OCI-LY1 (cell line): ENCODE measurements around the gene SOS1.

ENCODE experiments used
- H2AFZ ChIP-seq: fragments of 200-600 bp; sonication (generic), shearing (Covaris generic); 2 replicates; pipeline ENCODE4 v1.6.0; 2014; ENCODE audit warnings: antibody characterized with exemption, mild to moderate bottlenecking, low read length
- H3F3A ChIP-seq: fragments of 200-600 bp; sonication (generic), shearing (Covaris generic); 2 replicates; pipeline ENCODE4 v1.6.0; 2014; ENCODE audit warnings: mild to moderate bottlenecking, antibody characterized with exemption, low read length, moderate library complexity; ENCODE audit not compliant: insufficient read depth
- H3K27ac ChIP-seq: fragments of 200-600 bp; sonication (generic); 2 replicates; pipeline ENCODE4 v1.5.1; 2014; ENCODE audit warnings: low read length, mixed run types, mild to moderate bottlenecking, low read depth; ENCODE audit not compliant: poor library complexity, severe bottlenecking
- H3K27me3 ChIP-seq: fragments of 200-600 bp; sonication (generic); 2 replicates; pipeline ENCODE4 v1.6.0; 2014; ENCODE audit warnings: antibody characterized with exemption, mild to moderate bottlenecking, low read length, moderate library complexity; ENCODE audit not compliant: insufficient read depth
- H3K36me3 ChIP-seq: fragments of 200-600 bp; sonication (generic); 2 replicates; pipeline ENCODE4 v1.6.1; 2014; ENCODE audit warnings: mild to moderate bottlenecking, antibody characterized with exemption, low read length, moderate library complexity, mixed read lengths; ENCODE audit not compliant: insufficient read depth
- H3K4me1 ChIP-seq: fragments of 200-600 bp; sonication (generic); 2 replicates; pipeline ENCODE4 v1.5.1; 2014; ENCODE audit warnings: mild to moderate bottlenecking, low read length, moderate library complexity; ENCODE audit not compliant: insufficient read depth, severe bottlenecking
- H3K4me2 ChIP-seq: fragments of 200-600 bp; sonication (generic), shearing (Covaris generic); 2 replicates; pipeline ENCODE4 v1.6.1; 2014; ENCODE audit warnings: low read length
- H3K4me3 ChIP-seq: fragments of 200-600 bp; sonication (generic); 2 replicates; pipeline ENCODE4 v1.5.1; 2014; ENCODE audit warnings: low read length, low read depth, mild to moderate bottlenecking, mixed read lengths; ENCODE audit not compliant: poor library complexity, severe bottlenecking
- H3K79me2 ChIP-seq: fragments of 200-600 bp; shearing (Covaris generic); 2 replicates; pipeline ENCODE4 v1.6.1; 2016; ENCODE audit warnings: mixed run types, low read length, mixed read lengths; ENCODE audit not compliant: insufficient read depth
- H3K9ac ChIP-seq: fragments of 200-600 bp; sonication (generic), shearing (Covaris generic); 2 replicates; pipeline ENCODE4 v1.6.1; 2014; ENCODE audit warnings: mild to moderate bottlenecking, low read length, mixed read lengths
- H3K9me2 ChIP-seq: fragments of 200-600 bp; sonication (generic), shearing (Covaris generic); 2 replicates; pipeline ENCODE4 v1.6.1; 2014; ENCODE audit warnings: low read depth, mild to moderate bottlenecking, low read length, mixed read lengths
- H3K9me3 ChIP-seq: fragments of 200-600 bp; shearing (Covaris generic); 2 replicates; pipeline ENCODE4 v1.6.1; 2014; ENCODE audit warnings: low read length, mixed read lengths
- H4K20me1 ChIP-seq: fragments of 200-600 bp; sonication (generic), shearing (Covaris generic); 2 replicates; pipeline ENCODE4 v1.6.0; 2016; ENCODE audit warnings: mild to moderate bottlenecking, low read length; ENCODE audit not compliant: insufficient read depth
- EZH2 ChIP-seq: fragments of 200-600 bp; sonication (generic), shearing (Covaris generic); IDR thresholded peaks from 2 replicates; pipeline ENCODE4 v1.8.0; 2017; ENCODE audit warnings: borderline replicate concordance, mixed run types, mild to moderate bottlenecking, antibody characterized with exemption, low read length, moderate library complexity, mixed read lengths
- TF ChIP-seq, protein P1 (sequence below): fragments of 200-600 bp; sonication (generic), shearing (Covaris generic); IDR thresholded peaks from 2 replicates; pipeline ENCODE4 v1.5.1; 2017; ENCODE audit warnings: mild to moderate bottlenecking, antibody characterized with exemption, low read length, moderate library complexity, mixed read lengths

SOS1 gene

DNA sequence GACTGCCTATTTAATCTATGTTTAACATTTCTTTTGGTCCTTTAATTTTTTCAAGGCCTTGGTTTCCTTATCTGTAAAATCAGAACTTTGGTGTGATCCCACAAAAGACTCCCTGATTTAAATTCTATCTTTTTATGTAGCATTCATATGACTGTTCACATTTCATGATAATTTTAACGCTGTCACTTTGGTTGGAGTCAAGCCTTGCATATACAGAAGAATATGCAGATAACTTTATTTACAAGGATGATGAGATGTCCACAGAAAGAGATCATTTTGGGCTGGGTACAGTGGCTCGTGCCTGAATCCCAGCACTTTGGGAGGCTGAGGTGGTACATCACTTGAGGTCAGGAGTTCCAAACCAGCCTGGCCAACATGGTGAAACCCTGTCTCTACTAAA, 38.4 kb upstream of the SOS1 start:
- H3K9me3 ChIP-seq = no peaks in the 10 kb centered on the region
- H3K4me3 ChIP-seq = no peak overlapping the region
- H4K20me1 ChIP-seq = no peaks in the 10 kb centered on the region
- TF ChIP-seq, protein P1, sequence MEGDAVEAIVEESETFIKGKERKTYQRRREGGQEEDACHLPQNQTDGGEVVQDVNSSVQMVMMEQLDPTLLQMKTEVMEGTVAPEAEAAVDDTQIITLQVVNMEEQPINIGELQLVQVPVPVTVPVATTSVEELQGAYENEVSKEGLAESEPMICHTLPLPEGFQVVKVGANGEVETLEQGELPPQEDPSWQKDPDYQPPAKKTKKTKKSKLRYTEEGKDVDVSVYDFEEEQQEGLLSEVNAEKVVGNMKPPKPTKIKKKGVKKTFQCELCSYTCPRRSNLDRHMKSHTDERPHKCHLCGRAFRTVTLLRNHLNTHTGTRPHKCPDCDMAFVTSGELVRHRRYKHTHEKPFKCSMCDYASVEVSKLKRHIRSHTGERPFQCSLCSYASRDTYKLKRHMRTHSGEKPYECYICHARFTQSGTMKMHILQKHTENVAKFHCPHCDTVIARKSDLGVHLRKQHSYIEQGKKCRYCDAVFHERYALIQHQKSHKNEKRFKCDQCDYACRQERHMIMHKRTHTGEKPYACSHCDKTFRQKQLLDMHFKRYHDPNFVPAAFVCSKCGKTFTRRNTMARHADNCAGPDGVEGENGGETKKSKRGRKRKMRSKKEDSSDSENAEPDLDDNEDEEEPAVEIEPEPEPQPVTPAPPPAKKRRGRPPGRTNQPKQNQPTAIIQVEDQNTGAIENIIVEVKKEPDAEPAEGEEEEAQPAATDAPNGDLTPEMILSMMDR = no peak
- TF ChIP-seq EZH2 = no peak
- no peaks in the 10 kb centered on the region for H3K27me3 ChIP-seq
- no peak overlapping the region for H3K27ac ChIP-seq
- no peaks in the 10 kb centered on the region for H3K4me1 ChIP-seq
- H3K9me2 ChIP-seq = no peaks in the 10 kb centered on the region
- no peak overlapping the region for H3K4me2 ChIP-seq
- no peaks in the 10 kb centered on the region; the same call in 1 of the 2 replicates for H3K36me3 ChIP-seq
- H3F3A ChIP-seq = no peaks in the 10 kb centered on the region
- H3K9ac ChIP-seq = no peak overlapping the region
- H3K79me2 ChIP-seq = no peaks in the 10 kb centered on the region
- H2AFZ ChIP-seq = no peak overlapping the region

DNA sequence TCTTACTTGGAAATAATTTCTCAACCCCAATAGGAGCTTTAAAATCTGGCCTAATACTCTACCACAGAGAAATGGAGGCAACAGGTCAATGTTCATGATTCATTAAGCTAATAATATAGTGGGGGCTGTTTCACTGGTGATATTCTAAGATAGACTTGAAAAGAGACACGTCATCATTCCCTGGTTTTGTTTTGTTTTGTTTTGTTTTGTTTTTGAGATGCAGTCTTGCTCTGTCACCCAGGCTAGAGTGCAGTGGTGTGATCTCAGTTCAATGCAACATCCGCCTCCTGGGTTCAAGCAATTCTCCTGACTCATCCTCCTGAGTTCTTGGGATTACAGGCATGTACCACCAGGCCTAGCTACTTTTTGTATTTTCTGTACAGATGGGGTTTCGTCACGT, 37.5 kb upstream of the SOS1 start:
- no peaks in the 10 kb centered on the region for H3K9me3 ChIP-seq
- no peaks in the 10 kb centered on the region for H3K79me2 ChIP-seq
- H4K20me1 ChIP-seq = no peaks in the 10 kb centered on the region
- no peak overlapping the region for H3K4me3 ChIP-seq
- no peaks in the 10 kb centered on the region for H3K36me3 ChIP-seq
- H2AFZ ChIP-seq = no peak overlapping the region
- H3F3A ChIP-seq = no peaks in the 10 kb centered on the region
- no peak overlapping the region for H3K9ac ChIP-seq
- H3K9me2 ChIP-seq = no peaks in the 10 kb centered on the region
- no peaks in the 10 kb centered on the region for H3K4me1 ChIP-seq
- TF ChIP-seq EZH2 = no peak
- TF ChIP-seq, protein P1 = no peak
- H3K27me3 ChIP-seq = no peaks in the 10 kb centered on the region
- H3K4me2 ChIP-seq = no peak overlapping the region
- no peak overlapping the region for H3K27ac ChIP-seq

DNA sequence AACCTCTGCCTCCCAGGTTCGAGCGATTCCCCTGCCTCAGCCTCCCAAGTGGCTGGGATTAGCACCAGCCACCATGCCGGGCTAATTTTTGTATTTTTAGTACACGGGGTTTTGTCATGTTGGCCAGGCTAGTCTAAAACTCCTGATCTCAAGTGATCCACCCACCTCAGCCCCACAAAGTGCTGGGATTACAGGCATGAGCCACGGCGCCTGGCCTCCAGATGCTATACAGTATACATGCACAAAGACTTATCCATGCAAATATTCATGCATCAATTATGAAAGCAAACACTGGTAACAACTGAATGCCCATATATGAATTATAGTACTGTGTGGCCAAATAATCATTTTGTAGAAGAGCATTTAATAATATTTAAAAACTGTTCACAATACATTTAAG, 36.0 kb upstream of the SOS1 start:
- Histone ChIP-seq H3K79me2 (no peaks in the 10 kb centered on the region), H3K4me3 (no peak overlapping the region), H3K9me2 (no peaks in the 10 kb centered on the region), H3K4me2 (no peak overlapping the region), H3F3A (no peaks in the 10 kb centered on the region), H3K9ac (no peak overlapping the region), H3K4me1 (no peaks in the 10 kb centered on the region), H3K27ac (no peak overlapping the region), H2AFZ (no peak overlapping the region), H4K20me1 (no peaks in the 10 kb centered on the region), H3K27me3 (no peaks in the 10 kb centered on the region), H3K36me3 (no peaks in the 10 kb centered on the region), H3K9me3 (no peaks in the 10 kb centered on the region)
- TF ChIP-seq EZH2 = no peak
- TF ChIP-seq, protein P1 = no peak
